WTC11 (cell line): ENCODE measurements around the gene HMGXB4. TPM values are rescaled to one million over a fixed set of nuclear protein-coding genes. Genes with fewer than 3 reads are reported as not detected.

Experiments
- ATAC-seq: fragments of 200-7000 bp; cut with Tn5 transposase; 2 replicates; pipeline ENCODE4 v1.10.0; 2021; ENCODE audit warnings: mild to moderate bottlenecking, moderate library complexity
- CTCF ChIA-PET: fragments of 300-600 bp; sonication (Branson Sonifier 250); formaldehyde crosslinking; loops from one replicate; lab custom pipeline; 2021; ENCODE audit warnings: antibody characterized with exemption; lab: Charles Lee
- POLR2A ChIA-PET: fragments of 350-600 bp; sonication (Branson Sonifier 250); formaldehyde crosslinking; loops from one replicate; lab custom pipeline; 2021; ENCODE audit warnings: antibody characterized with exemption; lab: Charles Lee
- DNase-seq: peaks from one replicate; pipeline ENCODE4 v3.0.0; 2021; ENCODE audit warnings: low spot score
- H3K27ac Mint-ChIP-seq: 2 replicates; pipeline ENCODE4 v1.8.0; 2021; ENCODE audit warnings: mixed read lengths
- H3K27me3 Mint-ChIP-seq: 2 replicates; pipeline ENCODE4 v1.8.0; 2021; ENCODE audit warnings: low read depth, mild to moderate bottlenecking, moderate library complexity, mixed read lengths
- H3K36me3 Mint-ChIP-seq: 2 replicates; pipeline ENCODE4 v1.8.0; 2021; ENCODE audit warnings: mixed read lengths
- H3K4me1 Mint-ChIP-seq: 2 replicates; pipeline ENCODE4 v1.8.0; 2022; ENCODE audit warnings: mixed read lengths
- H3K4me3 Mint-ChIP-seq: 2 replicates; pipeline ENCODE4 v1.8.0; 2021; ENCODE audit warnings: mild to moderate bottlenecking, moderate library complexity, mixed read lengths
- H3K9me3 Mint-ChIP-seq: 2 replicates; pipeline ENCODE4 v1.8.0; 2021; ENCODE audit warnings: mixed read lengths
- ATF2 ChIP-seq: sonication (generic); formaldehyde crosslinking; IDR thresholded peaks from 2 replicates; pipeline ENCODE4 v1.8.1; 2022; ENCODE audit warnings: low read depth, missing genetic modification reagents, borderline replicate concordance
- E2F1 ChIP-seq: sonication (generic); formaldehyde crosslinking; IDR thresholded peaks from 2 replicates; pipeline ENCODE4 v1.8.0; 2022; ENCODE audit warnings: mild to moderate bottlenecking, missing genetic modification reagents
- MLX ChIP-seq: sonication (generic); formaldehyde crosslinking; IDR thresholded peaks from 2 replicates; pipeline ENCODE4 v1.8.1; 2023; ENCODE audit warnings: mild to moderate bottlenecking, missing genetic modification reagents, moderate library complexity
- NR1H2 ChIP-seq: sonication (generic); formaldehyde crosslinking; IDR thresholded peaks from 2 replicates; pipeline ENCODE4 v1.9.0; 2021; ENCODE audit warnings: mild to moderate bottlenecking, moderate library complexity, missing genetic modification reagents
- OVOL2 ChIP-seq: fragments of 250-450 bp; sonication (Bioruptor Pico); IDR thresholded peaks from 2 replicates; pipeline ENCODE4 v1.9.0; 2021; ENCODE audit warnings: mild to moderate bottlenecking, borderline replicate concordance
- PRRX2 ChIP-seq: fragments of 250-450 bp; sonication (Bioruptor Pico); IDR thresholded peaks from 2 replicates; pipeline ENCODE4 v1.8.0; 2021; ENCODE audit warnings: mild to moderate bottlenecking
- RORB ChIP-seq: fragments of 250-450 bp; sonication (Bioruptor Pico); IDR thresholded peaks from 2 replicates; pipeline ENCODE4 v1.9.0; 2021; ENCODE audit warnings: mild to moderate bottlenecking
- SMAD4 ChIP-seq: sonication (generic); formaldehyde crosslinking; IDR thresholded peaks from 2 replicates; pipeline ENCODE4 v1.8.0; 2022; ENCODE audit warnings: mild to moderate bottlenecking, missing genetic modification reagents
- USF1 ChIP-seq: sonication (generic); formaldehyde crosslinking; IDR thresholded peaks from 2 replicates; pipeline ENCODE4 v1.8.0; 2022; ENCODE audit warnings: mild to moderate bottlenecking, missing genetic modification reagents
- USF2 ChIP-seq: sonication (generic); formaldehyde crosslinking; IDR thresholded peaks from 2 replicates; pipeline ENCODE4 v1.8.1; 2023; ENCODE audit warnings: mild to moderate bottlenecking, missing genetic modification reagents, moderate library complexity
- ZMAT4 ChIP-seq: fragments of 250-450 bp; sonication (Bioruptor Pico); IDR thresholded peaks from 2 replicates; pipeline ENCODE4 v1.9.0; 2021; ENCODE audit warnings: mild to moderate bottlenecking
- ZNF263 ChIP-seq: sonication (generic); formaldehyde crosslinking; IDR thresholded peaks from 2 replicates; pipeline ENCODE4 v1.8.1; 2022; ENCODE audit warnings: low read depth, mild to moderate bottlenecking, moderate library complexity, missing genetic modification reagents
- ZNF512 ChIP-seq: sonication (generic); formaldehyde crosslinking; IDR thresholded peaks from 2 replicates; pipeline ENCODE4 v1.8.1; 2022; ENCODE audit warnings: missing genetic modification reagents, borderline replicate concordance
- microRNA-seq: library from miRNA; unstranded; fragments of <30 nt; microRNA quantifications from one replicate; pipeline ENCODE4 v1.2.0, GENCODE V29; 2022; ENCODE audit warnings: borderline number of aligned reads
- total RNA-seq: library from RNA; stranded (reverse); gene quantifications from 3 replicates; pipeline ENCODE4 v1.2.3, GENCODE V29; 2021

The HMGXB4 gene
- total RNA-seq, 1 experiment from 2014 or later: 42.1 TPM

GRCh38 chr22:35344956-35345690, 87.8 kb downstream of the HMGXB4 start:
- H3K36me3 Mint-ChIP-seq: peaks cover 2% of the 10 kb centered on the region; the same call in 1 of the 2 replicates
- CTCF ChIA-PET: interaction anchor here (1.4 kb wide), 1 partner anchor 86 kb away, joined by 3 read pairs; no protein-coding TSS in a partner anchor
- no peak overlapping the region for H3K4me3 Mint-ChIP-seq
- no peak for DNase-seq
- H3K4me1 Mint-ChIP-seq: peaks cover under 1% of the 10 kb centered on the region; the same call in 1 of the 2 replicates
- no peaks in the 10 kb centered on the region for H3K27me3 Mint-ChIP-seq
- POLR2A ChIA-PET: no interaction called here
- no peak overlapping the region; the same call in 1 of the 2 replicates for H3K27ac Mint-ChIP-seq
- no peak for ATAC-seq
- no peaks in the 10 kb centered on the region for H3K9me3 Mint-ChIP-seq
- TF ChIP-seq PRRX2 (CRISPR knock-in tag) (no peak), USF2 (CRISPR knock-in tag) (no peak), E2F1 (CRISPR knock-in tag) (no peak), NR1H2 (CRISPR knock-in tag) (no peak), MLX (CRISPR knock-in tag) (no peak), ZMAT4 (CRISPR knock-in tag) (no peak), ZNF512 (CRISPR knock-in tag) (no peak), RORB (CRISPR knock-in tag) (no peak), USF1 (CRISPR knock-in tag) (no peak), ZNF263 (CRISPR knock-in tag) (no peak), OVOL2 (CRISPR knock-in tag) (no peak), ATF2 (CRISPR knock-in tag) (no peak), SMAD4 (no peak)

Small RNA genes within 50 kb of the gene (microRNA-seq; reads per million reads assigned to microRNA genes)
- gene MIR3909 (14.7 reads per million, percentile 34 among the genes with 10 or more reads in this experiment), gene MIR6069 (not detected)

Other genes with a start within 250 kb of the HMGXB4 start
- not detected in 3 replicates for gene ISX, start 191.3 kb upstream of the HMGXB4 start, total RNA-seq
- gene TOM1, start 42.4 kb downstream of the HMGXB4 start, total RNA-seq: 23.5 to 25.7 TPM (median 25.4 TPM) in 3 replicates
- gene HMOX1, start 123.6 kb downstream of the HMGXB4 start, total RNA-seq: 11.1 to 12.1 TPM (median 11.1 TPM) in 3 replicates
- 229 to 261 TPM (median 229 TPM) in 3 replicates for gene MCM5, start 142.6 kb downstream of the HMGXB4 start, total RNA-seq